Kidney tubule cell (primary cell): Measurements from ENCODE around the gene GPR137.
"Not testable (repeated sequence)": the region's sequence is repeated elsewhere in the genome, so short reads cannot be mapped to it uniquely, and the experiment has no call there.

ENCODE experiments used
- DNase-seq: peaks from one replicate; pipeline ENCODE4 v3.0.0-alpha.2; 2018; ENCODE audit warnings: low spot score

GPR137 gene, protein sequence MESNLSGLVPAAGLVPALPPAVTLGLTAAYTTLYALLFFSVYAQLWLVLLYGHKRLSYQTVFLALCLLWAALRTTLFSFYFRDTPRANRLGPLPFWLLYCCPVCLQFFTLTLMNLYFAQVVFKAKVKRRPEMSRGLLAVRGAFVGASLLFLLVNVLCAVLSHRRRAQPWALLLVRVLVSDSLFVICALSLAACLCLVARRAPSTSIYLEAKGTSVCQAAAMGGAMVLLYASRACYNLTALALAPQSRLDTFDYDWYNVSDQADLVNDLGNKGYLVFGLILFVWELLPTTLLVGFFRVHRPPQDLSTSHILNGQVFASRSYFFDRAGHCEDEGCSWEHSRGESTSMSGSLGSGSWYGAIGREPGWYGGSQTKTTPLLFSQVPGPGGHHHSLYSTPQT

GRCh38 chr11:64284962-64285884 lies at the start of gene GPR137:
TSS of gene GPR137 (plus strand) at chr11:64285848. CDS start at chr11:64286525, 677 bp downstream.
- peak; percentile 77 for DNase-seq

DNA sequence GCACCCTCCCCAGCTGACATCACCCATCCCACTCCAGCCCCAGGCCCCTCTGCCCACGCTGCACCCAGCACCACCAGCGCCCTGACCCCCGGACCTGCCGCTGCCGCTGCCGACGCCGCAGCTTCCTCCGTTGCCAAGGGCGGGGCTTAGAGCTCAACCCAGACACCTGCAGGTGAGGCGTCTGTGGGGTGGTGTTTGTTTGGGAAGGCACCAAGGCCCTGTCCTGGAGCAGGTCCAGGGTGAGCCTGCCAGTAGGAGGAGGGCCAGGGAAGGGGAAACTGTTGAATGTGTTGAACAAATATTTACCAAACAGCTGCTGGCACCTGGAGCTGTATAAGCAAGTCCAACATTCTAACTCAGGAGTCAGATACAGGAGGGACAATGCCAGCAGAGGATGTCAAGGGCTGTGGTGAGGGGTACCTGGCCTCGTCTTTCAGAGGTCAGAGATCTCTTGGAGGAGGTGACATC lies 48.1 kb upstream of the GPR137 start:
- DNase-seq, result peak; percentile 42

DNA sequence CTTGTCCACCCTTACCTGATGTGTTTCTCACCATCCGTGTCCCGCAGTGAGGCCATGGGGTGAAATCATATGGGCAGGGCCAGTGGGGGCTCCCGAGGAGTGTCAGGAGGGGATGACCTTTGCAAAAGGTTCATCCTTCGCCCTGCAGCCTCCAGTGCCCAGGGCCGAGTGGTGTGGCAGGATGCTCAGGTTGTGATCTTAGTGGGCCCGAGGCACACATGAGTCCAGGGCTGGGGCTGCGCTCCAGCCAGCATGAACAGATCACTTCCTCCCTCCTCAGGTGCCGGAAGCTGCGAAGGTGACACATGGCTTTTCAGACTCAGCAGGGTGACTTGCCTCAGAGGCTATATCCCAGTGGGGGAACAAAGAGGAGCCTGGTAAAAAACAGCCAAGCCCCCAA lies 47.6 kb upstream of the GPR137 start:
- no peak for DNase-seq

- no peak for DNase-seq
These were observed 46.6 kb upstream of the GPR137 start for GRCh38 chr11:64238999-64239398.

DNA sequence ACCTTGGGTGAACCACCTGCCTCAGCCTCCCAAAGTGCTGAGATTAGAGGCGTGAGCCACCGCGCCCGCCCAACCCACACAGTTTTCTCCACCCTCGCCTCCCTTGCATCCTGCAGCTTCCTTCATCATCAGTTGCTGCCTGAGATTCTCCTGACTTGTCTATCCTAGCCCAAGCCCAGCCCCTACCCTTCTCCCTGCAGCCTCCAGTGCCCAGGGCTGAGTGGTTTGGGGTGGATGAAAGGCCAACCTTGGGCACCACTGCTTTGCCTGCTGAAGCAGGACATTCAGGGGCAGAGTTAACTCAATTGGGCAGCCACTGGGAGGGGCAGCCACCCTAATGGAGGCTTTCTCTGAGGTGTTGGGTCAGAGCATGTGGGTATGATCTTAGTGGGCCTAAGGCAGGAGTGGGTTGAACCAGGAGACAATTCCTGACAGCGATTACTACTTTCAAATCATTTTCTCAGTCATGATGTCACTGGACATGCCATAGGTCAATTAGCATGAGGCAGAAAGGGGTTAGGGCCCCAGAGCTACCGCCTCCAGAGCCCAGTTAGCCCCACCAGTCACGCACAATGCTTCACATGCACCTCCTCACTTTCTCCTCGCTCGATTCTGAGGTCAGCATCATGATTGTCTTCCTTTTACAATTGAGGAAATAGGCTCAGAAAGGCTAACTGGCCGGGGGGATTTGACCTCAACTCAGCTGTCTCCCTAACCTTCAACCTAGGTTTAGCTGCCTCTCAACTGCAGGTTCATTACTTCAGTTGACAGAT lies 45.8 kb upstream of the GPR137 start:
- DNase-seq, result no peak

- DNase-seq, result peak; percentile 97
These were observed 45.0 kb upstream of the GPR137 start, which contains the start of gene FKBP2 for GRCh38 chr11:64240435-64241240. TSS of gene FKBP2 (plus strand) at chr11:64241095. CDS start at chr11:64242388, 1,293 bp downstream.

DNA sequence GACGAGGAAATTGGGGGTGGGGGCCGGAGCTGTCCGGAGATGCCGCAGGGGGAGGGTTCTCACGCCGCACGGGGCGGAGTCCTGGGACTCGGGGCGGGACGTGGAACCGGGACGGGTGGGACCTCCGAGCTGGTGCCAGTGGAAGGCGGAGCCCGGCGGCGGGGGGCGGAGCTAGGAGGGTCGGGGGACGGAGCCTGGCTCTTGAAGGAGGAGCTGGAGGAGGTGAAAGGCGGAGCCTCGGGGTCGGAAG lies 44.5 kb upstream of the GPR137 start:
- peak; percentile 99 for DNase-seq

DNA sequence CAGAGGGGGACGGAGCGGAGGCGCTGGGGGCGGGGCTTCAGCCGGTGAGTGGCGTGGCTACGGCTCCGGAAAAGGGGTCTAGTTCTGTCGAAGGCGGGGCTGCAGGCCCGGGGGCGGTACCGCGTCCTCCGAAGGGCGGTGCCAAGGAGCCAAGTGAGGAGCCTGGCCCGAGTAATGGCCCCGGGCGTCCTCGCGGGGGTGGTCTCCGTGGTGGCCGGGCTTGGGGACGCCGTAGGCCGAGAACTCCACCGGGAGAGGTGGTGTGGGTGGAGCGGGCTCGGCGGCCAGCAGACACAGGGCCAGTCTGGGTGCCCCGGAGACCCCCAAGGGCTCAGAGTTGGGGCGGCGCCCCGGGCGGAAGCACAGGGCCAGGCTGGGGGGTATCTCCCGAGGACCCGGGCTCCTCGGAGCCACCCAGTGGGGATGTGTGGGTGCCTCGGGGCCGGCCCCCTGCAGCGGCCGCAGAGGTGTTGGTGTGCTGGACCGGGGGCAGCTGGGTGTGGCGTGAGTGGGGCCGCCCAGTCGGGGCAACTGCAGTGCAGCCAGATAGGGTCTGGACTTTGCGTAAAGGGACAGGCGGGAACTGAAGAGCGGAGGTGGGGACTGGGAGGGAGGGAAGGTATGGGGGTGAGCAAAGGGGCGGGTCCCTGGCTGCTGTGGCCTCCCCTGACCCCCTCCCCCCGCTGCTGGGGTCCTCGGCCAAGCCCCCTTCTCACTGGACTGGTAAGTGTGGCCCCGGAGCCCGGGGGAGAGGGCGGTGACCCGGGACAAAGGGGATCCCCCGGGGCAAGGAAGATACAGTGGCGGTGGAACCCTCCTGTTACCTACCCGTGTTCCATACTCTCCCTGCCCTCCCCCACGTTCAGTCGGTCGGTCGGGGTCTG lies 43.9 kb upstream of the GPR137 start:
- peak; percentile 58 for DNase-seq

DNA sequence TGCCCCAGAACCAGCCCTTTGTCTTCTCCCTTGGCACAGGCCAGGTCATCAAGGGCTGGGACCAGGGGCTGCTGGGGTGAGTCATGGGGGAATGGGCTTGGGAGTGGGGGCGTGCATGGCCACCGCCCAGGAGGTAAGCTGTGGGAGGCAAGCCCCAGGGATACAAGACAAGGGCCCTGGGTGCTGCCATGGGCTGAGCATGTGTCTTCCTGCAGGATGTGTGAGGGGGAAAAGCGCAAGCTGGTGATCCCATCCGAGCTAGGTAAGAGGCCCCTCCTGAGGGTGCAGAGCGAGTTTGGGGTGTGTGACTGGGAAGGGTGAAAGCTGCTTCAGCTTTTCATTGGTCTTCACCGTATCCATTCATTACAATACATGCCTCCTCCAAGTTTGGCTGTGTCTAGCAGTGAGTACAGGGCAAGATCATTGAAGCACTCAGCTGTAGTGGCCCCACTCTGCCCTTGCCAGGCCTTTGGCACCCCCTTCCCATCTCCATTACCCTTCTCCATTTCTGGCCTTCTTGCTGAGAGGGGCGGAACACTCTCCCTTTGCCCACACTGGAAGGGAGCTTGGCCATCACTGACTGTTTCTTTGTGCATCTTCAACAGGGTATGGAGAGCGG lies 42.3 kb upstream of the GPR137 start:
- peak; percentile 33 for DNase-seq

- no peak for DNase-seq
These were observed 41.5 kb upstream of the GPR137 start for GRCh38 chr11:64244107-64244506.

- DNase-seq, result no peak
These were observed 40.7 kb upstream of the GPR137 start for GRCh38 chr11:64244966-64245365.

DNA sequence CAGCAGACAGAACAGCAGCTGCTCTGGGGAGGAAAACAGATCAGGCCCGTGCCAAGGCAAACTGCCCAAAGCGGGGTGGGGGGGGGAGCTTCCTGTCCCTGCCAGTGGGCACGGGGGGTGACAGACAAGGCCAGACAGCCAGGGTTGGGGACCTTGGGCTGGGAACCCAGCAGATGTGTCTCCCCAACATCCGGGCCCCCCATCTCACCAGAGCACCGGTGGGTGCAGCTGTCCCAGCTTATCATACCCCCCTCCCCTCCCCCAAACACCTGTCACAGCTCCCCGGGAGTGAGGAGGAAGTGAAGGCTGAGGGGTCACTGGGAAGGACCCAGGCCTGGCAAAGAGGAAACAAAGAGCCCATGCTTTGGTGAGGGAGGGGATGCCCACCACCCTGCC lies 40.2 kb upstream of the GPR137 start:
- peak; percentile 46 for DNase-seq

DNA sequence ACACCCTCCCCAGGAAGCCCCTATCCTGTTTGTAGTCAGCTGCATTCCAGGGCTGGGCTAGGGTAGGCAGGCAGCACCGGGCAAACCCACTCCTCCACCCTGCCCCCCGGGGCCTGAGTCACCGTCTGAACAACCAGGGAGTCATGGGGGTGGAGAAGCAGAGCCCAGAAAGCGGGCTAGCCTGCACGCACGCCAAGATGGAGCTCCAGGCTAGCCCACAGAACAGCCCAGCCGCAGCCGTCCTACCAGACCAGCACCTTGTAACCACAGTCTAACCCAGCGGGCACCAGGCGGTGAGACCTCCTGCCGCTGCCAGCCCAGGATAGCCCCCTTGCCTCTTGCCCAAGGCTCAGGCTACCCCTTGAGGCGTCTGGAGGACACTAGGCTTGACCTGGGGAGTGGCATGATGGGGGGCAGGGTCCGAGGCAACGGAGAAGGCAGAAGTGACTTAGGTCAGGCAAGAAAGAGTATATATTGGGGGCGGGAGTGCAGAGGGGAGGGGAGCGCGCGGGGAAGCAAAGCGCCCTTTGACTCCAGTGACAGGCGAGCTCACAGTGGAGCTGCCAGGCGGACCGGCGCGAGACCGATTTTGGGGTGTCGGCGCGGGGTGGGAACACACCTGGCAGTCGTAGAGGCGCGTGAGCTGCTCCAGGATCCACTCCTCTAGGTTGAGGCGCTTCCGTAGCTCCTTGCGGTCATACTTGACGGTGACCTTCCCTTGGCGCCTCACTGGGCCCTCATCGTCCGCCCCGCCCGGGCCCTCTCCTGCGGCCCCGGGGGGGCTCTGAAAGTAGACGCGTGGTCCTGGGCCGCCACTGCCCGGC lies 39.6 kb upstream of the GPR137 start:
- peak; percentile 96 for DNase-seq

GRCh38 chr11:64246621-64246870 lies 39.1 kb upstream of the GPR137 start:
- not testable (repeated sequence) for DNase-seq

GRCh38 chr11:64246871-64247728 lies 38.5 kb upstream of the GPR137 start, which contains the start of gene PPP1R14B:
TSS of gene PPP1R14B (minus strand) at chr11:64246943. CDS start at chr11:64246673, 270 bp downstream.
- peak; percentile 89 for DNase-seq

GRCh38 chr11:64247729-64248531 lies 37.7 kb upstream of the GPR137 start:
- DNase-seq, result no peak

DNA sequence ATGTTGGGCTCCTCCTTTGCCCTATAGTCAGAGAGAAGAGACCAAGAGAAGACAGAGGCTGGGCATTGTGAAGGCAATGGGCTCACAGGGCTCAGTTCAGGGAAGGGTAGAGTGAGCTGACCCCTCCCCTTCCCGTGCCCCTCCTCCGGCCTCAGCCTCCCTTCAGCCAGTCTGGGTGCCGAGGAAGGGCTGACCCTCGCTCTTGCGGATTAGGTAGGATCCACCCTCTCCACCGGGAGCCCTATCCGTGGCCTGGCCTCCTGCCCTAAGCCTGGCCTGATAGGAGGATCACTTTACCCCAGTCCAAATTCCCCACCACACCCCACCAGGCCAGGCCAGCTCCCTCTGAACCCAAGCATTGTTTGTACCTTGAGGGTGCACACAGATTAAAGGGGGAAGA lies 37.1 kb upstream of the GPR137 start:
- no peak for DNase-seq
